Lung (tissue), 12 donors: ENCODE results near the gene SLC43A3. TPM values are rescaled to one million over a fixed set of nuclear protein-coding genes. Genes with fewer than 3 reads are reported as not detected.

Source experiments
- ATAC-seq: fragments of 200-7000 bp; cut with Tn5 transposase; one replicate; pipeline ENCODE4 v1.9.1; 2020; ENCODE audit warnings: moderate number of reproducible peaks; ENCODE audit not compliant: insufficient read depth, low FRiP score
- DNase-seq, 3 donors: peaks; one replicate each; pipeline ENCODE4 v3.0.0-alpha.2; 2013 to 2017
- H3K27ac ChIP-seq, 2 donors: one replicate each; pipeline ENCODE4 v1.5.1; 2013; ENCODE audit warnings: mild to moderate bottlenecking in 2 of 2, moderate library complexity in 2 of 2, control low read depth in 1 of 2, inconsistent platforms in 1 of 2, low read depth in 1 of 2, low read length in 1 of 2
- H3K27me3 ChIP-seq, 3 donors: one replicate each; pipeline ENCODE4 v1.5.1; 2013; ENCODE audit warnings: low read length in 2 of 3; ENCODE audit not compliant: control insufficient read depth in 3 of 3, insufficient read depth in 3 of 3
- H3K36me3 ChIP-seq, 4 donors: one replicate each; pipeline ENCODE4 v1.5.1; 2013; ENCODE audit warnings: low read length in 4 of 4, mild to moderate bottlenecking in 1 of 4, moderate library complexity in 1 of 4; ENCODE audit not compliant: control insufficient read depth in 4 of 4, insufficient read depth in 4 of 4
- H3K4me1 ChIP-seq, 5 donors: one replicate each; pipeline ENCODE4 v1.5.1; 2013; ENCODE audit warnings: low read length in 5 of 5, mild to moderate bottlenecking in 2 of 5, moderate library complexity in 1 of 5; ENCODE audit not compliant: control insufficient read depth in 5 of 5, insufficient read depth in 5 of 5
- H3K4me3 ChIP-seq: one replicate; pipeline ENCODE4 v1.5.1; 2013; ENCODE audit warnings: mild to moderate bottlenecking, control low read depth, moderate library complexity
- H3K9ac ChIP-seq, 2 donors: one replicate each; pipeline ENCODE4 v1.5.1; 2013; ENCODE audit warnings: low read length in 2 of 2, control low read depth in 1 of 2; ENCODE audit not compliant: insufficient read depth in 1 of 2
- H3K9me3 ChIP-seq, 4 donors: one replicate each; pipeline ENCODE4 v1.5.1; 2013; ENCODE audit warnings: low read length in 3 of 4, mild to moderate bottlenecking in 1 of 4, moderate library complexity in 1 of 4; ENCODE audit not compliant: control insufficient read depth in 4 of 4, insufficient read depth in 3 of 4
- WGBS, 2 donors: extraction: QIAGEN DNeasy Blood & Tissue Kit; methylation state at CpG; one replicate each; pipeline ENCODE4 v1.1.7; 2013; 5-methylcytosine and 5-hydroxymethylcytosine counted together
- polyA plus RNA-seq, 2 donors: library from polyadenylated mRNA; stranded (reverse); fragments of 200-250 nt; gene quantifications; one replicate each; pipeline ENCODE4 v1.2.1, GENCODE V29; 2013
- total RNA-seq, 2 donors: library from RNA; depleted of rRNA in 1 of 2; stranded (reverse); fragments of >200 nt in 1 of 2; gene quantifications; one replicate each; pipeline ENCODE4 v1.2.1, GENCODE V29; 2014 to 2021
- TF ChIP-seq, protein P1 (sequence below): IDR thresholded peaks from 2 replicates; pipeline ENCODE4 v1.5.1; 2012; ENCODE audit warnings: mild to moderate bottlenecking; ENCODE audit errors: control extremely low read depth, extremely low read depth
- donor health status: control.
- donor health status: control.
- donor health status: Bipolar disorder and iron deficiency.
- donor health status: healthy.
- donor health status: DM: yes; HTN: yes; CAD: no.

Gene SLC43A3
- total and polyA plus RNA-seq, 4 donors = 23.3 to 155 (median 105) TPM

DNA sequence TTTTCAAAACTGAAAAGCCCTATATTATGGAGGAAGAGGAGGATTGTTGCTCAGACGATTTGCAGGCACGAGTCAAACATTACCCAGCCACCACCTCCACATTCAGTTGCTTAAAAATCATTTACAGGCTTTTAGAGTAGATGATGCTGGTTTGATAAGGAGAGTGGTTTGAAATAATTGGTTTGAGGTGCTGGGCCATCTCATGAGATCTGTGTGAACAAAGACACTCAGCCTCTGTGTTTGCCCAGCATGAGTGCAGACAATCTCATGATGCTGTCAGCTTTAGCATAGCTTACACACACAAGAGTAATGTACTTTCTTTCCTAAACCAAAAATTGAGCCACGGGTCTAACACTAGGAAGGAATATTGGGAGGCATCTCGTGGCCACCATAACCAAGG lies 4.3 kb downstream of the SLC43A3 start:
- Histone ChIP-seq H3K4me3 (no peak overlapping the region), H3K36me3 (peaks cover 3 to 20% (median 15%) of the 10 kb centered on the region in 4 donors), H3K9me3 (no peaks in the 10 kb centered on the region), H3K27me3 (no peaks in the 10 kb centered on the region), H3K4me1 (peaks cover 2 to 33% (median 9%) of the 10 kb centered on the region in 5 donors), H3K9ac (peak overlapping the region in 1 of 2 donors; percentile 17), H3K27ac (peak overlapping the region in 1 of 2 donors; percentile 34)
- 81 to 85% methylated on average over 4 of the region's 4 CpGs for WGBS, 2 donors
- ATAC-seq (no peak), DNase-seq (no peak)
- TF ChIP-seq, protein P1, sequence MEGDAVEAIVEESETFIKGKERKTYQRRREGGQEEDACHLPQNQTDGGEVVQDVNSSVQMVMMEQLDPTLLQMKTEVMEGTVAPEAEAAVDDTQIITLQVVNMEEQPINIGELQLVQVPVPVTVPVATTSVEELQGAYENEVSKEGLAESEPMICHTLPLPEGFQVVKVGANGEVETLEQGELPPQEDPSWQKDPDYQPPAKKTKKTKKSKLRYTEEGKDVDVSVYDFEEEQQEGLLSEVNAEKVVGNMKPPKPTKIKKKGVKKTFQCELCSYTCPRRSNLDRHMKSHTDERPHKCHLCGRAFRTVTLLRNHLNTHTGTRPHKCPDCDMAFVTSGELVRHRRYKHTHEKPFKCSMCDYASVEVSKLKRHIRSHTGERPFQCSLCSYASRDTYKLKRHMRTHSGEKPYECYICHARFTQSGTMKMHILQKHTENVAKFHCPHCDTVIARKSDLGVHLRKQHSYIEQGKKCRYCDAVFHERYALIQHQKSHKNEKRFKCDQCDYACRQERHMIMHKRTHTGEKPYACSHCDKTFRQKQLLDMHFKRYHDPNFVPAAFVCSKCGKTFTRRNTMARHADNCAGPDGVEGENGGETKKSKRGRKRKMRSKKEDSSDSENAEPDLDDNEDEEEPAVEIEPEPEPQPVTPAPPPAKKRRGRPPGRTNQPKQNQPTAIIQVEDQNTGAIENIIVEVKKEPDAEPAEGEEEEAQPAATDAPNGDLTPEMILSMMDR = no peak

DNA sequence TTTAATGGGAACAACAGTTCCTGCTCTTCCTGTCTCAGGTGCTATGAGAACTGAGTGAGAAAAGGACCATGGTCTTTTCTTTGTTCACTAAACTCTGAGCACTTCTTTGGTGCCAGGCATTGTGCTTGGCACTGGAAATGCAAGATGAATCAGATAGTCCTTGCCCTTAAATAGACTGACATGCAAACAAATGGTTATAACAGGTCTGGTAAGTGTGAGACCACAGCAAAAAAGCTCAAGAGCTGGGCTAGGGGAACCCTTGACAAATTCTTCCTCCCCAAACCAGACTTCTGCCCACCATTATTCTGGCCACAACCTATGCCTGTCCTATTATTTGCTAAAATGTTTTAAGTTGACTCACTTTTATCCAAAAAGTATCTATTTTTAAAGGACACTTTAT lies 5.1 kb downstream of the SLC43A3 start:
- TF ChIP-seq, protein P1 = no peak
- no peaks in the 10 kb centered on the region for H3K9me3 ChIP-seq
- no peak overlapping the region for H3K27ac ChIP-seq
- no peak for ATAC-seq
- no peak overlapping the region for H3K4me3 ChIP-seq
- no peak for DNase-seq
- H3K4me1 ChIP-seq = peaks cover 0 to 28% (median 8%) of the 10 kb centered on the region in 5 donors
- H3K27me3 ChIP-seq = no peaks in the 10 kb centered on the region
- no peak overlapping the region for H3K9ac ChIP-seq
- peaks cover 3 to 29% (median 23%) of the 10 kb centered on the region in 4 donors for H3K36me3 ChIP-seq

DNA sequence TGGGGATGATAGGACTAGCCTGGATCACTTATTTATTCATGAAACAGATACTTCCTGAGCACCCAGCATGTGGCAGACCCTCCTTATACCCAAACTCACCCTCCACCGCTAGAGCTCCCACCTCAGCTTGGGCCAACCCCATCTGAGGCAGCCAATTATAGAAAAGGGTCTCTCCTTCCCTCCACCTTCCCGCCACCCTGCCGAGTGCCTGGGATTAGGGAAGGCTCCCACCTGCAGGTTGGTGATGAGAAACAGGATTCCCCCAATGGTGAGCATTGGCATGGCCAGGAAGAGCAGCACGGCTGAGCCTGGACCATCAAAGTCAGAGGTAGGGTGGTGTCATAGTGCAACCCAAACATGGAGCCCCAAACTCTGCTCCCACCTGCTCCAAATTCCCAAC lies 5.9 kb downstream of the SLC43A3 start:
- H3K27me3 ChIP-seq = no peaks in the 10 kb centered on the region
- no peak for ATAC-seq
- peaks cover 0 to 25% (median 8%) of the 10 kb centered on the region in 5 donors for H3K4me1 ChIP-seq
- no peak overlapping the region for H3K27ac ChIP-seq
- DNase-seq = no peak
- no peak overlapping the region for H3K9ac ChIP-seq
- WGBS, 2 donors = 96 to 97% methylated on average over 4 of the region's 4 CpGs
- H3K36me3 ChIP-seq = peaks cover 3 to 36% (median 26%) of the 10 kb centered on the region in 4 donors
- no peak overlapping the region for H3K4me3 ChIP-seq
- H3K9me3 ChIP-seq = no peaks in the 10 kb centered on the region
- TF ChIP-seq, protein P1 = no peak

DNA sequence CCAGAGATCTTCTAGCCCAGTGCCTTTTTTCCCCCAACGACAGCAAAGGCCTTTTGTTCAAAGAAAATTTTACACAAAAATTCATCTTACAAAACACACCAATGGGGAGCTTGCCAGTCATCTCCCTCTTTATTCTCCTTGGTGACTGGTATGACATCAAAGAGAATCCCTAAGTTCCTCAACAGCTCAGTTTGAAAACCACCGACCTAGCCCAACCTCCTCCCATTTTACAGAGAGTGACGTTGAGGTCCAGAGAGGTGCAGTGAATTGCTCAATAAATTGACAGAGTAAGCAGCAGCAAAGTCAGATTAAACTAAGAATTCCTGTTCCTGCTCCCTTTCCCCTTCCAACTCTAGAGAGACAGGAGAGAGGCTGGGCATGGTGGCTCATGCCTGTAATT lies 7.8 kb downstream of the SLC43A3 start:
- TF ChIP-seq, protein P1 = no peak
- Histone ChIP-seq H3K9ac (no peak overlapping the region), H3K4me3 (no peak overlapping the region), H3K27me3 (no peaks in the 10 kb centered on the region), H3K9me3 (no peaks in the 10 kb centered on the region), H3K4me1 (peaks cover 0 to 8% (median 0%) of the 10 kb centered on the region in 5 donors), H3K27ac (no peak overlapping the region), H3K36me3 (peaks cover 10 to 49% (median 31%) of the 10 kb centered on the region in 4 donors)
- ATAC-seq = no peak
- DNase-seq = no peak
- WGBS, 2 donors = 84 to 86% methylated on average over 3 of the region's 3 CpGs
